ENCODE results near the gene SIRT7. TPM values are rescaled to one million over a fixed set of nuclear protein-coding genes. Genes with fewer than 3 reads are reported as not detected.

Gene SIRT7
- total and polyA plus RNA-seq, 4 donors: 8.5 to 43.1 (median 20.1) TPM

DNA sequence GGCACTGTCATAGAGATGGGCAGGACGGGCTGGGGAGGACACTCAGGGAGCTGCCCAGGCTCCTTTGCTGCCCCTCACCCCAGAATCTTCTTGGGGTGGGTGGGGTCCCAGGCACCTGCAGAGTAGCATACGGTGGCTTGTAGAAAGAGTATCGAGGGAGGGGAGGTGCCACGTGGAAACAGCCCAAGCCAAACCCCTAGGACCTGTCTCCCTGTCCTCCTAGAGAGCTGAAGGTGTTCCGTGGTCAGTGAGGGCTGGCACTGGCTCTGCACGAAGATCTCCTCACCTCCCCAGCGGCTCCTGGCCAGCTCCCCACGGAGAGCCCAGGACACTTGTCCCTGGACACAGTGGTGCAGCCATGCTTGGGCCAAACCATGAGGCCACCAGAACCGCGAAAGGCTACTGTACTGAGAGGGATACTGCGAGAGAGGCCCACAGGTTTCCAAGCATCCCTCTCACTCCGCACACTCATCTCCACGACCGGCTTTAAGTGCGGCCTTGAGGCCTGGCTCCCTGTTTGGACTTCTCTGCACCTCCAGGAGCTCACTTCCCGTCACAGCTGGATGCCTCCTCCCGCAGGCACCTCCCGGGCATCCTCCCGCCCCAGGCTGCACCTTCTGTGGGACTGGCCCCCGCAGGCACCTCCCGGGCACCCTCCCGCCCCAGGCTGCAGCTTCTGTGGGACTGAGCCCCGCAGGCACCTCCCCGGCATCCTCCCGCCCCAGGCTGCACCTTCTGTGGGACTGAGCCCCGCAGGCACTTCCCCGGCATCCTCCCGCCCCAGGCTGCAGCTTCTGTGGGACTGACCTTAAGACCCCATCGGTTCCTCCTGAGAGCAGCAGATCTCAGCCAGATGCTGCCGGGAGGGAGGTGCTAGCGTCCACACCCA lies 11.5 kb upstream of the SIRT7 start:
- WGBS, 2 donors: 94 to 96% methylated on average over 31 of the region's 31 CpGs
- no peaks in the 10 kb centered on the region for H3K4me1 ChIP-seq (ENCODE audit: control insufficient read depth in 1 of 2, insufficient read depth in 2 of 2, low read length in 2 of 2)
- no peaks in the 10 kb centered on the region for H3K9me3 ChIP-seq (ENCODE audit: control insufficient read depth, low read length)
- H3K27ac ChIP-seq (ENCODE audit: low read depth in 1 of 2, low read length in 2 of 2): no peak overlapping the region
- ATAC-seq (ENCODE audit: low FRiP score): no peak
- intact Hi-C loops (cut with DNase I): no loop called here
- H3K36me3 ChIP-seq (ENCODE audit: control insufficient read depth in 1 of 2, insufficient read depth in 2 of 2, low read length in 1 of 2): no peaks in the 10 kb centered on the region
- no peaks in the 10 kb centered on the region for H3K27me3 ChIP-seq (ENCODE audit: control insufficient read depth in 1 of 2, insufficient read depth in 2 of 2, low read length in 1 of 2)
- no peak overlapping the region for H3K4me3 ChIP-seq (ENCODE audit: low read length in 2 of 2)
- DNase-seq: peak; percentile 47 to 75

DNA sequence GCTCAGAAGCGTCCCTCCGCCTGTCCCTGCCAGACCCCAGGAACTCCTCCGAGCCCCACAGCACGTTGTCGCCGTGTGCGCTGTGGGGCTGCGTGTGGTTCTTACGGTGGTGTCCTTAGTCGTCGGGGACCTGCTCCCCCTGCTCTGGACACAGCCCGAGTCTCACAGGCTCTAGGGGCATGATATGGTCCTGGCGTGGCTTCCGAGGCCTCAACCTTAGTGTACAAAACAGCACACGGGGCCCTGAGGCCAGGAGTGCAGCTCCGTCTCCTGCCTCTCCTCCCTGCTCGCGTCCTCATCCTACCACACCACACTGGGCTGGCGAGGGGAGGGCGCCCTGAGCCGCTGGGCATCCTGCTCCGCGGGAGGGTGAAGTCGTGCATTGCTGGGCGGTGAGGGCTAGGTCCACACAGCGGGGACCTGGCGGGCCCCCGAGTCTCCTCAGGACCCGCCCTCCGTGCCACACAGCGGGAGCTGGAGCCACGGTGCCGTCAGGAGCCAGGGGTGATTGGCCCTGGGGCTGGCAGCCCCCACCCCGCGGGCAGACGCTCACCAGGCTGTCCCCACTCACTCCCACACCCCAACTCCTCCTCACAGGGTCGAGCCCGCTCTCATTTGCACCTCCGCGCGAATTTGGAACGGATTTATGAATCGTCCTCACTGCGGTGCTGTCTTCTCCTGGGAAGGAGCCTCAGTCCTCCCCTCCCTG lies 10.7 kb upstream of the SIRT7 start:
- 43 to 45% methylated on average over 43 to 44 of the region's 44 CpGs for WGBS, 2 donors
- ATAC-seq (ENCODE audit: low FRiP score) (no peak), DNase-seq (peak; percentile 45 to 77)

DNA sequence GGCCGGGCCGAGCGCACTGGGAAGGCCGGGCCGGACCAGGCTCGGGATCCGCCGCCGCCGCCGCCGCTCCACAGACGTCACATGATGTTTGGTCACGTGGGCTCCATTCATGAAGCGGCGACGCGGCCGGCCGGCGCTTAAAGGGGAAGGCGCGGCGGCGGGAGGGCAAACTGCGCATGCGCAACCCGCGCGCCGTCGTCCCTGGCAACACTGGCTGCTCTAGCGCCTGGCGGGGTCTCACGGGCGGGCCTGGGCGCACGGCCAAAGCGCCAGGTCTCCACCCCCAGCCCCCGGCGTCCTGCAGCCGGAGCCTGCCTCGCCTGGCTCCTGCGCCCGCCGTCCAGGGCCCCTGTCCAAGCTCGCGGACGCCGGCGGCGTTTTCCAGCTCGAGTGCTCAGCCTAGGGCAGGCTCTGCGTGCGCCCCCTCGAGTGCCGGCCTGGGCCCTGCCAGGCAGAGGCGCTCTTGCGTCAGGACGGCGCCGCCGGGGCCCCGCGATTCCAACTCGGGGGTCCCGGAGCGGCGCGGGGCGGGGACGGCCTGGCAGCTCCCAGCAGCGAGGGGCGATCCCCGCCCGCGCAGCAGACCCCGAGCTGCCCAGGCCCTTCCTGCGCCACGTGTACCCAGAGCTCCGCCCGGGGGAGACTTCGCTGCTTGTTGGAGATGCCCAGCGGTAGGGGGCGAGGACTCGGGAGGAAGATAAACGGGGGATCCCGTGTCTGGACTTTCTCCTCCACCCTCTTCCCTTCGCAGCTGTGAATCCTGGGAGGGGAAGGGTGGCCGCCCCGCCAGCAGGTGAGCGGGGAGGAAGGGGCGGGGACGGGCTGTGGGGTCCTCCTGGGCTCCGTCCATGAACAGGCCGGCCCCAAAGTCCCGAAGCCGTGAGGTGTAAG lies 9.9 kb upstream of the SIRT7 start, which contains the start of gene MAFG:
TSS of gene MAFG (minus strand) at position 83 of the 891 bp plus-strand sequence. CDS start 4,550 bp downstream, outside the sequence.
- H3K4me1 ChIP-seq (ENCODE audit: control insufficient read depth in 1 of 2, insufficient read depth in 2 of 2, low read length in 2 of 2): no peaks in the 10 kb centered on the region
- 1% methylated on average over 78 to 98 of the region's 98 CpGs for WGBS, 2 donors
- intact Hi-C loops (cut with DNase I): no loop called here

More for the DNA sequence above, 10.7 kb upstream of the SIRT7 start:
- no peak overlapping the region for H3K27ac ChIP-seq (ENCODE audit: low read depth in 1 of 2, low read length in 2 of 2)
- no peaks in the 10 kb centered on the region for H3K4me1 ChIP-seq (ENCODE audit: control insufficient read depth in 1 of 2, insufficient read depth in 2 of 2, low read length in 2 of 2)
- no peak overlapping the region for H3K4me3 ChIP-seq (ENCODE audit: low read length in 2 of 2)
- intact Hi-C loops (cut with DNase I): no loop called here
- H3K9me3 ChIP-seq (ENCODE audit: control insufficient read depth, low read length): no peaks in the 10 kb centered on the region
- no peaks in the 10 kb centered on the region for H3K27me3 ChIP-seq (ENCODE audit: control insufficient read depth in 1 of 2, insufficient read depth in 2 of 2, low read length in 1 of 2)
- H3K36me3 ChIP-seq (ENCODE audit: control insufficient read depth in 1 of 2, insufficient read depth in 2 of 2, low read length in 1 of 2): no peaks in the 10 kb centered on the region

DNA sequence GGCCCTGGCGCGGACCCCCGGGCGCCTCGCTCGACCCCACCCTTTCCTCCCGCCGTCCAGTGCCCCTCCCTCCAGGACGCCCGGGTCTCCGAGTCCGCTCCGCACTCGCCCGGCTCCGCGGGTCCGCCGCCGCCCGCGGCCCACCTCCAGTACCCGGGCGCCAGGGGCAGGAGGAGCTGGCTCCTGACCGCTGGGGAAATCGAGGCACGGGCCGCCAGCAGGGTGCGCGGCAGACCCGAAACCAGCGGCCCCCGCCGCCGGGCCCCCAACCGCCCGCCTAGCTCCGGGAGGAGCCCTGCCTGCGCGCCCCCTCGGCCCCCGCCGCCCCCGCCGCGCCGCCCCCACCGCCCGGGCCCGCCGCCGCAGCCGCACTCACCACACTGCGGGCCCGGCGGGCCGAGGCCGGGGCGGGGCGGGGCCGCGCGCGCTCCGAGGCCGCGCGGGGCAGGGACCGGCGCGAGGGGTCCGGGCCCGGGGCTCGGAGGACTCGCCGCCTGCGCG lies 9.2 kb upstream of the SIRT7 start:
- H3K36me3 ChIP-seq (ENCODE audit: control insufficient read depth in 1 of 2, insufficient read depth in 2 of 2, low read length in 1 of 2): peaks cover 0 to 2% of the 10 kb centered on the region in 2 donors
- H3K4me1 ChIP-seq (ENCODE audit: control insufficient read depth in 1 of 2, insufficient read depth in 2 of 2, low read length in 2 of 2): no peaks in the 10 kb centered on the region
- no peak for ATAC-seq (ENCODE audit: low FRiP score)
- H3K9me3 ChIP-seq (ENCODE audit: control insufficient read depth, low read length): no peaks in the 10 kb centered on the region
- no peaks in the 10 kb centered on the region for H3K27me3 ChIP-seq (ENCODE audit: control insufficient read depth in 1 of 2, insufficient read depth in 2 of 2, low read length in 1 of 2)
- DNase-seq: peak; percentile 53 to 82
- 0 to 1% methylated on average over 21 to 78 of the region's 78 CpGs for WGBS, 2 donors
- intact Hi-C loops (cut with DNase I): no loop called here
- H3K4me3 ChIP-seq (ENCODE audit: low read length in 2 of 2): peak overlapping the region; percentile 90 to 91
- peak overlapping the region; percentile 14 to 53 for H3K27ac ChIP-seq (ENCODE audit: low read depth in 1 of 2, low read length in 2 of 2)

More for the DNA sequence above, 9.9 kb upstream of the SIRT7 start, which contains the start of gene MAFG:
- peak; percentile 95 to 98 for DNase-seq
- Histone ChIP-seq H3K4me3 (ENCODE audit: low read length in 2 of 2) (peak within 1 kb of the TSS; percentile 90 to 91), H3K9me3 (ENCODE audit: control insufficient read depth, low read length) (no peaks in the 10 kb centered on the region), H3K27me3 (ENCODE audit: control insufficient read depth in 1 of 2, insufficient read depth in 2 of 2, low read length in 1 of 2) (no peaks in the 10 kb centered on the region), H3K27ac (ENCODE audit: low read depth in 1 of 2, low read length in 2 of 2) (peak within 1 kb of the TSS; percentile 14 to 53), H3K36me3 (ENCODE audit: control insufficient read depth in 1 of 2, insufficient read depth in 2 of 2, low read length in 1 of 2) (no peaks in the 10 kb centered on the region)
- peak; percentile 79 for ATAC-seq (ENCODE audit: low FRiP score)

DNA sequence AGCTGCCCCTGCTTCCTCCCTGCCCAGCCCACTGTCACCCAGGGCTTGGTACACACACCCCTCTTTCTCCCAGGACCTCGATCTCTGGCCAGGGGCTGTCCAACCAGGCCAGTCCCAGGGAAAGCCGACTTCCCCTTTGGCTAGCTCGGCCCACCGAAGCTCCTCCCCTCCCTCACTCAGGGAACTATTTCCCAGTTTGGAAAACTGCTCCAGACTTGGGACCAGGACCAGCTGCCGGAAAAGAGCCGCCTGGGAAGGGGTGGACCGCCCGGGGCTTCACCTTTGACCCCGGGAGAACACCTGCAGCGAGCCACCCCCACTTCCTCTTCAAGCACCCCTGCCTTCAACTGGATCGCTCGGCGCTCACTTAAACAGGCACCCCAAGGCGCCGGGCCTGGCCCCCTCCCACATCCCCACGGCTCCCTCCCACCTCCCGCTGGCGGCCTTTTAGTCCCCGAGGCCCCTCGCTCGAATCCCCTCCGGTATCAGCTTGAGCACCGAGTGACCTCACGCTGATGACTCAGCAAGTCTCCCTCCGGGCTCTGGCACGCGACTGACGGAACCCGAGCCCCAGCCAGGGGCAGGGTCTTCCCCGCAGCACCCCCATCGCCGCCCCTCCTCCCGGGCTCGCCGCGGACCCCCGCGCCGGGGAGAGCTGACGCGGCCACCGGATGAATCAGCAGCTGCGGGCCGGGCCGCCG lies 8.6 kb upstream of the SIRT7 start:
- H3K4me3 ChIP-seq (ENCODE audit: low read length in 2 of 2): peak overlapping the region; percentile 90 to 91
- H3K9me3 ChIP-seq (ENCODE audit: control insufficient read depth, low read length): no peaks in the 10 kb centered on the region
- DNase-seq: peak; percentile 90 to 91
- H3K4me1 ChIP-seq (ENCODE audit: control insufficient read depth in 1 of 2, insufficient read depth in 2 of 2, low read length in 2 of 2): no peaks in the 10 kb centered on the region
- no peaks in the 10 kb centered on the region for H3K27me3 ChIP-seq (ENCODE audit: control insufficient read depth in 1 of 2, insufficient read depth in 2 of 2, low read length in 1 of 2)
- peak overlapping the region; percentile 11 to 14 for H3K27ac ChIP-seq (ENCODE audit: low read depth in 1 of 2, low read length in 2 of 2)
- peak; percentile 73 for ATAC-seq (ENCODE audit: low FRiP score)
- H3K36me3 ChIP-seq (ENCODE audit: control insufficient read depth in 1 of 2, insufficient read depth in 2 of 2, low read length in 1 of 2): peaks cover 0 to 3% of the 10 kb centered on the region in 2 donors
- 0 to 1% methylated on average over 30 to 46 of the region's 46 CpGs for WGBS, 2 donors
- intact Hi-C loops (cut with DNase I): no loop called here

DNA sequence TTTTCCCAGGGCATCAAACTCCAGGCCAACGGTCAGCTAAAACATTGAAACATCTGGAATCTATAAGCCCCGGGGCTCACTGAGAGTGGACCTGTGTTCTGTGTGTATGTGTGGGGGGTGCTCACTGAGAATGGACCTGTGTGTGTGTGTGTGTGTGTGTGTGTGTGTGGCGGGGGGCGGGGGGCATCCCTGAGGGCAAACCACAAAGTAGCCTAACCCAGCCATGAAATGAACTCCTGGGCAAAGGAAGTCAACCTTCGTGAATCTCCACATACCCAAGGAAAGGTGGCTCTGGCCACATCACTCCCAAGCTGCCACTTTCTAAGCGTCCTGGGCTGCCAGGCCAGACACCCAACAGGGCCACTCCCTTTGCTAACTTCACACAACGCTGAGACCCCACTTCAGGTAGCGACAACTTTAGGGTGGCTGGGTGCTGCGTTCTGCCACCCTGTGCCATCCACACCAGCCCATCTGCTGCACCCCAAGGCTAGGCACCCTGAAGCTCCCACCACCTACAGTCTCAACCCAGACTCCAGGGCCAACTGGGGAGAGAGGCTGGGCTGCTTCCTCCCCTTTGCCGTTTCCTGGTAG lies 8.0 kb upstream of the SIRT7 start:
- Histone ChIP-seq H3K27ac (ENCODE audit: low read depth in 1 of 2, low read length in 2 of 2) (peak overlapping the region in 1 of 2 donors; percentile 9), H3K4me3 (ENCODE audit: low read length in 2 of 2) (no peak overlapping the region), H3K4me1 (ENCODE audit: control insufficient read depth in 1 of 2, insufficient read depth in 2 of 2, low read length in 2 of 2) (no peaks in the 10 kb centered on the region), H3K9me3 (ENCODE audit: control insufficient read depth, low read length) (no peaks in the 10 kb centered on the region), H3K36me3 (ENCODE audit: control insufficient read depth in 1 of 2, insufficient read depth in 2 of 2, low read length in 1 of 2) (peaks cover 0 to 3% of the 10 kb centered on the region in 2 donors), H3K27me3 (ENCODE audit: control insufficient read depth in 1 of 2, insufficient read depth in 2 of 2, low read length in 1 of 2) (no peaks in the 10 kb centered on the region)
- ATAC-seq (ENCODE audit: low FRiP score) (no peak), DNase-seq (no peak)
- 52 to 57% methylated on average over 10 of the region's 10 CpGs for WGBS, 2 donors
- intact Hi-C loops (cut with DNase I): no loop called here

DNA sequence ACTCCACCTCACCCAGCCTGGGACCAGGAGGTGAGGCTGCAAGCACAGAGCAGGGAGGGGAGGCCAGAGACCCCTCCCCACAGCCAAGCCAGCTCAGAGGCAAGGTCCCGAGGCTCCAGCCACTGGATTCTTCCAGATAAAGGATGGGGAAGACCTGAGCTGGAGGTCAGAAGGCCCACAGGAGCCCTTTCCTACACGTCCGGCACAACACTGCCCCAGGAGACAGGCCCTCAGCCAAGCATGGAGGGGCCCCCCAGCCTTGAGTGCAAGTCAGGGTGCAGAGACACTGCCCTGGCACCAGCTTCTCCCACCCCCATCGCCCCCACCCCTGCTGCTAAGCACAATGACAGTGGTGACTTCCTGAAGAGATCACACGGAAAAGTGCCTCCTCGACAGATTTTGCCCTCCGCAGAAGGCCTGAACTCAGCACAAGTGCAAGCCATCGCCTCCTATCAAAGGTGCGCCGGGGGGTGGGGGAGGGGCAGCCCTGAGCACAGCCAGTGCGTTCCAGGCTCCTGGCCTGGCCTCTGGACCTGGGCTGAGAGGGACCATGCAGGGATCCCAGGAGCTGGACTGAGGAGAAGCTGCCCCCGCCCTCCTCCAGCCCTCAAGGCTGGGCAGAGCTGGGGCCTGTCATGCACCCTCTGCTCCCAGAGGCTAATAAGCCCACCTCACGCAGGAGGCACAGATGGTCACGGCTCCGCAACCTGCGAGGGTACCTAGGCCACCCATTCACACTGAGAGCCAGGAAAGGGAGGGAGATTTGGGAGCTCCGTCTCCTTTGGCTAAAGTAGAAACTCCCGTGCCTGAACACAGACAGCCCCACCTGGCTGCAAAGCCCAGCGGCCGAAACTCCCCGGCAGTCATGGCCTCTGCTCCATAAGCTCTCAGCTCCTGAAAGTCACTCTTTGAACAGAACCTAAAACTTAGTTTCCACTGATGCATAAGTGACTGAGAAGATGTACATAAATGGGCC lies 6.9 kb upstream of the SIRT7 start:
- no peaks in the 10 kb centered on the region for H3K27me3 ChIP-seq (ENCODE audit: control insufficient read depth in 1 of 2, insufficient read depth in 2 of 2, low read length in 1 of 2)
- DNase-seq: no peak
- intact Hi-C loops (cut with DNase I): no loop called here
- H3K9me3 ChIP-seq (ENCODE audit: control insufficient read depth, low read length): no peaks in the 10 kb centered on the region
- WGBS, 2 donors: 72 to 82% methylated on average over 21 of the region's 21 CpGs
- ATAC-seq (ENCODE audit: low FRiP score): no peak
- H3K36me3 ChIP-seq (ENCODE audit: control insufficient read depth in 1 of 2, insufficient read depth in 2 of 2, low read length in 1 of 2): peaks cover 0 to 3% of the 10 kb centered on the region in 2 donors
- H3K4me1 ChIP-seq (ENCODE audit: control insufficient read depth in 1 of 2, insufficient read depth in 2 of 2, low read length in 2 of 2): no peaks in the 10 kb centered on the region
- H3K27ac ChIP-seq (ENCODE audit: low read depth in 1 of 2, low read length in 2 of 2): no peak overlapping the region
- no peak overlapping the region for H3K4me3 ChIP-seq (ENCODE audit: low read length in 2 of 2)

Measured in aorta (tissue), 5 donors.